Epidermal melanocyte (primary cell): ENCODE measurements around the gene DRC7.
A peak's percentile ranks its signal among the peaks of the same experiment; 100 is the strongest.

Experiments used
- DNase-seq: peaks from one replicate; pipeline ENCODE4 v3.0.0; 2011; ENCODE audit warnings: low spot score; ENCODE audit not compliant: insufficient read length

DRC7 gene

GRCh38 chr16:57694725-57695679 lies at the start of gene DRC7:
TSS of gene DRC7 (plus strand) at chr16:57694806. CDS start at chr16:57697950, 3,144 bp downstream.
- no peak for DNase-seq

GRCh38 chr16:57645169-57645568 lies 49.4 kb upstream of the DRC7 start:
- DNase-seq = no peak

- DNase-seq = no peak
Observed at GRCh38 chr16:57645691-57646387, 48.8 kb upstream of the DRC7 start.

- no peak for DNase-seq
Observed at GRCh38 chr16:57646388-57647039, 48.1 kb upstream of the DRC7 start.

GRCh38 chr16:57647136-57647875 lies 47.3 kb upstream of the DRC7 start:
- DNase-seq = no peak

GRCh38 chr16:57648125-57648524 lies 46.5 kb upstream of the DRC7 start:
- DNase-seq = no peak

- DNase-seq = peak; percentile 96
Observed at GRCh38 chr16:57648581-57649442, 45.8 kb upstream of the DRC7 start.

GRCh38 chr16:57649443-57649751 lies 45.2 kb upstream of the DRC7 start:
- DNase-seq = no peak

GRCh38 chr16:57649846-57650245 lies 44.8 kb upstream of the DRC7 start:
- DNase-seq = no peak

GRCh38 chr16:57651344-57652333 lies 43.0 kb upstream of the DRC7 start:
- no peak for DNase-seq

GRCh38 chr16:57652695-57653471 lies 41.7 kb upstream of the DRC7 start:
- no peak for DNase-seq

GRCh38 chr16:57653936-57654335 lies 40.7 kb upstream of the DRC7 start:
- DNase-seq = no peak

GRCh38 chr16:57656342-57656955 lies 38.2 kb upstream of the DRC7 start:
- DNase-seq = no peak

- no peak for DNase-seq
Observed at GRCh38 chr16:57657228-57657627, 37.4 kb upstream of the DRC7 start.

GRCh38 chr16:57658130-57658877 lies 36.3 kb upstream of the DRC7 start:
- DNase-seq = no peak

- no peak for DNase-seq
Observed at GRCh38 chr16:57658878-57659674, 35.5 kb upstream of the DRC7 start.
